HEK293 (cell line): ENCODE results near the gene CREB5.
A peak's percentile ranks its signal among the peaks of the same experiment; 100 is the strongest.

Experiments used
- CTCF ChIA-PET: fragments of 350-600 bp; formaldehyde crosslinking; extraction: SDS; loops from one replicate; lab custom pipeline; 2021; ENCODE audit warnings: antibody characterized with exemption; lab: Yijun Ruan, JAX
- POLR2A ChIA-PET: fragments of 300-600 bp; formaldehyde crosslinking; extraction: SDS; loops from one replicate; lab custom pipeline; 2020; ENCODE audit warnings: antibody characterized with exemption, inconsistent platforms; lab: Yijun Ruan, JAX
- H3K27ac ChIP-seq: fragments of 200-500 bp; sonication (Bioruptor generic); 2 replicates; pipeline ENCODE4 v1.5.1; 2014; ENCODE audit warnings: low read depth, low read length, control low read depth, inconsistent platforms; ENCODE audit errors: extremely low read depth
- H3K36me3 ChIP-seq, 2 experiments: fragments of 200-500 bp in 1 of 2; sonication (Bioruptor generic) in 1 of 2; 1 replicate in 1 of 2; 2 replicates in 1 of 2; pipeline ENCODE4 v1.5.1; 2014 to 2017; ENCODE audit warnings: inconsistent platforms in 2 of 2, low read length in 2 of 2; ENCODE audit not compliant: control insufficient read depth in 2 of 2, insufficient read depth in 1 of 2
- H3K4me1 ChIP-seq: fragments of 200-500 bp; sonication (Bioruptor generic); 2 replicates; pipeline ENCODE4 v1.5.1; 2014; ENCODE audit warnings: mild to moderate bottlenecking, low read length, inconsistent platforms; ENCODE audit not compliant: control insufficient read depth, insufficient read depth
- H3K4me3 ChIP-seq: 2 replicates; pipeline ENCODE4 v1.5.1; 2011; ENCODE audit warnings: low read depth, mild to moderate bottlenecking, control low read depth, low read length, moderate library complexity
- H3K9me3 ChIP-seq: fragments of 200-500 bp; sonication (Bioruptor generic); 2 replicates; pipeline ENCODE4 v1.5.1; 2014; ENCODE audit warnings: low read depth, low read length, inconsistent platforms; ENCODE audit not compliant: control insufficient read depth, insufficient read depth
- BCL11A ChIP-seq: fragments of 450-650 bp; formaldehyde crosslinking; IDR thresholded peaks from 2 replicates; pipeline ENCODE4 v1.5.1; 2016; ENCODE audit warnings: low read depth, missing biosample characterization, missing genetic modification characterization
- GLI2 ChIP-seq: fragments of 450-650 bp; formaldehyde crosslinking; IDR thresholded peaks from 2 replicates; pipeline ENCODE4; 2017; ENCODE audit warnings: missing biosample characterization, missing genetic modification characterization, low read depth, borderline replicate concordance
- PRDM1 ChIP-seq: fragments of 450-650 bp; formaldehyde crosslinking; IDR thresholded peaks from 2 replicates; pipeline ENCODE4; 2016; ENCODE audit warnings: missing biosample characterization, missing genetic modification characterization
- YY2 ChIP-seq: fragments of 450-650 bp; formaldehyde crosslinking; IDR thresholded peaks from 2 replicates; pipeline ENCODE4 v1.5.1; 2016; ENCODE audit warnings: missing biosample characterization, missing genetic modification characterization
- ZBTB8A ChIP-seq: fragments of 450-650 bp; formaldehyde crosslinking; IDR thresholded peaks from 2 replicates; pipeline ENCODE4 v1.5.1; 2016; ENCODE audit warnings: missing biosample characterization, missing genetic modification characterization
- ZEB2 ChIP-seq: fragments of 450-650 bp; formaldehyde crosslinking; IDR thresholded peaks from 2 replicates; pipeline ENCODE4 v1.5.1; 2016; ENCODE audit warnings: missing biosample characterization, missing genetic modification characterization
- ZFP41 ChIP-seq: fragments of 450-650 bp; formaldehyde crosslinking; IDR thresholded peaks from 2 replicates; pipeline ENCODE4 v1.5.1; 2016; ENCODE audit warnings: missing biosample characterization, missing genetic modification characterization, borderline replicate concordance
- ZIC2 ChIP-seq: fragments of 450-650 bp; formaldehyde crosslinking; IDR thresholded peaks from 2 replicates; pipeline ENCODE4 v1.5.1; 2016; ENCODE audit warnings: missing biosample characterization, missing genetic modification characterization
- ZNF112 ChIP-seq: fragments of 450-650 bp; formaldehyde crosslinking; IDR thresholded peaks from 2 replicates; pipeline ENCODE4 v1.5.0; 2017; ENCODE audit warnings: missing biosample characterization, missing genetic modification characterization
- ZNF133 ChIP-seq: fragments of 450-650 bp; formaldehyde crosslinking; IDR thresholded peaks from 2 replicates; pipeline ENCODE4 v1.5.1; 2016; ENCODE audit warnings: missing biosample characterization, missing genetic modification characterization
- ZNF140 ChIP-seq: fragments of 450-650 bp; formaldehyde crosslinking; IDR thresholded peaks from 2 replicates; pipeline ENCODE4 v1.5.1; 2016; ENCODE audit warnings: missing biosample characterization, missing genetic modification characterization
- ZNF169 ChIP-seq: fragments of 450-650 bp; formaldehyde crosslinking; IDR thresholded peaks from 2 replicates; pipeline ENCODE4 v1.5.1; 2016; ENCODE audit warnings: missing biosample characterization, missing genetic modification characterization
- ZNF174 ChIP-seq: fragments of 450-650 bp; formaldehyde crosslinking; IDR thresholded peaks from 2 replicates; pipeline ENCODE4 v1.5.0; 2017; ENCODE audit warnings: missing biosample characterization, mild to moderate bottlenecking, missing genetic modification characterization
- ZNF221 ChIP-seq: fragments of 450-650 bp; formaldehyde crosslinking; IDR thresholded peaks from 2 replicates; pipeline ENCODE4 v1.5.1; 2017; ENCODE audit warnings: missing biosample characterization, missing genetic modification characterization, borderline replicate concordance
- ZNF335 ChIP-seq: fragments of 450-650 bp; formaldehyde crosslinking; conservative IDR thresholded peaks from 2 replicates; pipeline ENCODE4 v1.5.1; 2016; ENCODE audit warnings: missing biosample characterization, missing genetic modification characterization
- ZNF341 ChIP-seq: fragments of 450-650 bp; formaldehyde crosslinking; IDR thresholded peaks from 2 replicates; pipeline ENCODE4; 2016; ENCODE audit warnings: low read depth, missing biosample characterization, missing genetic modification characterization
- ZNF426 ChIP-seq: fragments of 450-650 bp; formaldehyde crosslinking; IDR thresholded peaks from 2 replicates; pipeline ENCODE4 v1.5.1; 2017; ENCODE audit warnings: missing biosample characterization, missing genetic modification characterization, mild to moderate bottlenecking, inconsistent platforms, moderate library complexity
- ZNF560 ChIP-seq: fragments of 450-650 bp; formaldehyde crosslinking; IDR thresholded peaks from 2 replicates; pipeline ENCODE4 v1.5.1; 2017; ENCODE audit warnings: missing biosample characterization, missing genetic modification characterization, borderline replicate concordance
- ZNF585B ChIP-seq: fragments of 450-650 bp; formaldehyde crosslinking; IDR thresholded peaks from 2 replicates; pipeline ENCODE4 v1.5.1; 2016; ENCODE audit warnings: missing biosample characterization, missing genetic modification characterization
- ZNF596 ChIP-seq: fragments of 450-650 bp; IDR thresholded peaks from 2 replicates; pipeline ENCODE4 v1.5.0; 2018; ENCODE audit warnings: missing biosample characterization, mild to moderate bottlenecking, missing genetic modification characterization, moderate library complexity
- ZNF600 ChIP-seq: fragments of 450-650 bp; formaldehyde crosslinking; IDR thresholded peaks from 2 replicates; pipeline ENCODE4 v1.5.1; 2016; ENCODE audit warnings: missing biosample characterization, missing genetic modification characterization
- ZNF626 ChIP-seq: fragments of 450-650 bp; sonication (Bioruptor Pico); formaldehyde crosslinking; IDR thresholded peaks from 2 replicates; pipeline ENCODE4 v1.5.1; 2018; ENCODE audit warnings: missing biosample characterization, missing genetic modification characterization, inconsistent platforms
- ZNF629 ChIP-seq: fragments of 450-650 bp; formaldehyde crosslinking; IDR thresholded peaks from 2 replicates; pipeline ENCODE4 v1.5.1; 2017; ENCODE audit warnings: missing biosample characterization, missing genetic modification characterization
- ZNF664 ChIP-seq: fragments of 450-650 bp; formaldehyde crosslinking; IDR thresholded peaks from 2 replicates; pipeline ENCODE4 v1.5.1; 2016; ENCODE audit warnings: missing biosample characterization, missing genetic modification characterization
- TF ChIP-seq, protein P1 (sequence below): fragments of 450-650 bp; formaldehyde crosslinking; IDR thresholded peaks from 2 replicates; pipeline ENCODE4 v1.5.1; 2016; ENCODE audit warnings: missing biosample characterization, missing genetic modification characterization, low read depth
- TF ChIP-seq, protein P2 (sequence below): fragments of 450-650 bp; formaldehyde crosslinking; IDR thresholded peaks from 2 replicates; pipeline ENCODE4 v1.5.0; 2017; ENCODE audit warnings: missing biosample characterization, missing genetic modification characterization, borderline replicate concordance
- TF ChIP-seq, protein P3 (sequence below): IDR thresholded peaks from 2 replicates; pipeline ENCODE4 v1.6.1; 2011; ENCODE audit warnings: mild to moderate bottlenecking, low read depth, low read length, borderline replicate concordance
- TF ChIP-seq, protein P4 (sequence below): fragments of 450-650 bp; formaldehyde crosslinking; IDR thresholded peaks from 2 replicates; pipeline ENCODE4 v1.5.1; 2016; ENCODE audit warnings: missing biosample characterization, missing genetic modification characterization, borderline replicate concordance
- TF ChIP-seq, protein P5 (sequence below): fragments of 450-650 bp; formaldehyde crosslinking; IDR thresholded peaks from 2 replicates; pipeline ENCODE4 v1.5.1; 2016; ENCODE audit warnings: missing biosample characterization, missing genetic modification characterization

CREB5 gene

DNA sequence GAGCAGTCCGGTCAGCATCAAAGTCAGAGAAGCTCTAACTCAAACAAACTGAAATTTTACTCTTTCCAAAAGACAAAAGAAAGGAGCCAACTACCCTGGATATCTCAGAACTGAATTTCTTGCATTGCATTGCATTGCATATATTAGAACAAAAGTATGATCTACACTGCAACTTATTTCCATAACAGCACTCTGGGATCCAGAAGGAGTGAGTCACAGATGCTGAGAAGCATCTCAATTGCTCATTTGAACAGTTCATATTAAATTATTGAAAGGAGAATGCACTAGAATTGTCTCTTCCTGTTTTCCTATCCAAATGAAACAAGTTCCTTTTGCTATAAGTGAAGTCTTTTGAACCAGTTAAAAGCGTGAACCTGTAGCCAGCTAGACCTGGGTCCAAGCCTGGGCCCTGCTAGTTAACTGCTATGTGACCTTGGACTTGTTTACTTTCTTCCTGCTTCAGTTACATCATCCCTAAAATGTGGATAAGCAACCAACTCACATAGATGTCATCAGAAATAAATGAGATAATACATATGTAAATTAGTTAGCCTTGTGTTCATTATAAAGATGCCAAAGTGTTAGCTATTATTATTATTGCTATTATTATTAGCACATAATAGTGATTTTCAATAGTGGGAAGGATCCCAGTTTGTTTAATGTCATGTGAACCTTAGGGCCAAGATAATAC, 184.1 kb downstream of the CREB5 start:
- Histone ChIP-seq H3K4me1 (peaks cover 17% of the 10 kb centered on the region), H3K27ac (no peak overlapping the region), H3K36me3 (no peaks in the 10 kb centered on the region), H3K4me3 (no peak overlapping the region), H3K9me3 (no peaks in the 10 kb centered on the region)
- CTCF ChIA-PET: no interaction called here
- TF ChIP-seq ZFP41 (tag by site-specific recombination) (no peak), ZNF341 (tag by site-specific recombination) (no peak), ZNF629 (tag by site-specific recombination) (no peak), ZNF174 (no peak), ZNF426 (tag by site-specific recombination) (no peak), ZNF596 (tag by site-specific recombination) (no peak), ZNF626 (tag by site-specific recombination) (no peak), PRDM1 (tag by site-specific recombination) (no peak), ZBTB8A (tag by site-specific recombination) (no peak), ZNF560 (no peak), ZNF169 (no peak), ZNF600 (tag by site-specific recombination) (no peak), ZNF133 (no peak), ZNF664 (tag by site-specific recombination) (peak; percentile 75; the same call in 1 of the 2 replicates), ZIC2 (tag by site-specific recombination) (no peak), ZNF140 (tag by site-specific recombination) (no peak), GLI2 (tag by site-specific recombination) (no peak), ZNF112 (tag by site-specific recombination) (no peak), BCL11A (tag by site-specific recombination) (no peak), YY2 (tag by site-specific recombination) (no peak), ZNF585B (no peak), ZEB2 (tag by site-specific recombination) (peak; percentile 44; the same call in 1 of the 2 replicates), ZNF221 (tag by site-specific recombination) (no peak), ZNF335 (0 out of 2 replicates have a peak, but pooled peaks have one; percentile 9)
- TF ChIP-seq, protein P1, sequence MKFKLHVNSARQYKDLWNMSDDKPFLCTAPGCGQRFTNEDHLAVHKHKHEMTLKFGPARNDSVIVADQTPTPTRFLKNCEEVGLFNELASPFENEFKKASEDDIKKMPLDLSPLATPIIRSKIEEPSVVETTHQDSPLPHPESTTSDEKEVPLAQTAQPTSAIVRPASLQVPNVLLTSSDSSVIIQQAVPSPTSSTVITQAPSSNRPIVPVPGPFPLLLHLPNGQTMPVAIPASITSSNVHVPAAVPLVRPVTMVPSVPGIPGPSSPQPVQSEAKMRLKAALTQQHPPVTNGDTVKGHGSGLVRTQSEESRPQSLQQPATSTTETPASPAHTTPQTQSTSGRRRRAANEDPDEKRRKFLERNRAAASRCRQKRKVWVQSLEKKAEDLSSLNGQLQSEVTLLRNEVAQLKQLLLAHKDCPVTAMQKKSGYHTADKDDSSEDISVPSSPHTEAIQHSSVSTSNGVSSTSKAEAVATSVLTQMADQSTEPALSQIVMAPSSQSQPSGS (tag by site-specific recombination): peak; percentile 54; the same call in 1 of the 2 replicates
- TF ChIP-seq, protein P2, sequence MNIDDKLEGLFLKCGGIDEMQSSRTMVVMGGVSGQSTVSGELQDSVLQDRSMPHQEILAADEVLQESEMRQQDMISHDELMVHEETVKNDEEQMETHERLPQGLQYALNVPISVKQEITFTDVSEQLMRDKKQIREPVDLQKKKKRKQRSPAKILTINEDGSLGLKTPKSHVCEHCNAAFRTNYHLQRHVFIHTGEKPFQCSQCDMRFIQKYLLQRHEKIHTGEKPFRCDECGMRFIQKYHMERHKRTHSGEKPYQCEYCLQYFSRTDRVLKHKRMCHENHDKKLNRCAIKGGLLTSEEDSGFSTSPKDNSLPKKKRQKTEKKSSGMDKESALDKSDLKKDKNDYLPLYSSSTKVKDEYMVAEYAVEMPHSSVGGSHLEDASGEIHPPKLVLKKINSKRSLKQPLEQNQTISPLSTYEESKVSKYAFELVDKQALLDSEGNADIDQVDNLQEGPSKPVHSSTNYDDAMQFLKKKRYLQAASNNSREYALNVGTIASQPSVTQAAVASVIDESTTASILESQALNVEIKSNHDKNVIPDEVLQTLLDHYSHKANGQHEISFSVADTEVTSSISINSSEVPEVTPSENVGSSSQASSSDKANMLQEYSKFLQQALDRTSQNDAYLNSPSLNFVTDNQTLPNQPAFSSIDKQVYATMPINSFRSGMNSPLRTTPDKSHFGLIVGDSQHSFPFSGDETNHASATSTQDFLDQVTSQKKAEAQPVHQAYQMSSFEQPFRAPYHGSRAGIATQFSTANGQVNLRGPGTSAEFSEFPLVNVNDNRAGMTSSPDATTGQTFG (tag by site-specific recombination): no peak
- TF ChIP-seq, protein P3, sequence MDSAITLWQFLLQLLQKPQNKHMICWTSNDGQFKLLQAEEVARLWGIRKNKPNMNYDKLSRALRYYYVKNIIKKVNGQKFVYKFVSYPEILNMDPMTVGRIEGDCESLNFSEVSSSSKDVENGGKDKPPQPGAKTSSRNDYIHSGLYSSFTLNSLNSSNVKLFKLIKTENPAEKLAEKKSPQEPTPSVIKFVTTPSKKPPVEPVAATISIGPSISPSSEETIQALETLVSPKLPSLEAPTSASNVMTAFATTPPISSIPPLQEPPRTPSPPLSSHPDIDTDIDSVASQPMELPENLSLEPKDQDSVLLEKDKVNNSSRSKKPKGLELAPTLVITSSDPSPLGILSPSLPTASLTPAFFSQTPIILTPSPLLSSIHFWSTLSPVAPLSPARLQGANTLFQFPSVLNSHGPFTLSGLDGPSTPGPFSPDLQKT: no peak
- TF ChIP-seq, protein P4, sequence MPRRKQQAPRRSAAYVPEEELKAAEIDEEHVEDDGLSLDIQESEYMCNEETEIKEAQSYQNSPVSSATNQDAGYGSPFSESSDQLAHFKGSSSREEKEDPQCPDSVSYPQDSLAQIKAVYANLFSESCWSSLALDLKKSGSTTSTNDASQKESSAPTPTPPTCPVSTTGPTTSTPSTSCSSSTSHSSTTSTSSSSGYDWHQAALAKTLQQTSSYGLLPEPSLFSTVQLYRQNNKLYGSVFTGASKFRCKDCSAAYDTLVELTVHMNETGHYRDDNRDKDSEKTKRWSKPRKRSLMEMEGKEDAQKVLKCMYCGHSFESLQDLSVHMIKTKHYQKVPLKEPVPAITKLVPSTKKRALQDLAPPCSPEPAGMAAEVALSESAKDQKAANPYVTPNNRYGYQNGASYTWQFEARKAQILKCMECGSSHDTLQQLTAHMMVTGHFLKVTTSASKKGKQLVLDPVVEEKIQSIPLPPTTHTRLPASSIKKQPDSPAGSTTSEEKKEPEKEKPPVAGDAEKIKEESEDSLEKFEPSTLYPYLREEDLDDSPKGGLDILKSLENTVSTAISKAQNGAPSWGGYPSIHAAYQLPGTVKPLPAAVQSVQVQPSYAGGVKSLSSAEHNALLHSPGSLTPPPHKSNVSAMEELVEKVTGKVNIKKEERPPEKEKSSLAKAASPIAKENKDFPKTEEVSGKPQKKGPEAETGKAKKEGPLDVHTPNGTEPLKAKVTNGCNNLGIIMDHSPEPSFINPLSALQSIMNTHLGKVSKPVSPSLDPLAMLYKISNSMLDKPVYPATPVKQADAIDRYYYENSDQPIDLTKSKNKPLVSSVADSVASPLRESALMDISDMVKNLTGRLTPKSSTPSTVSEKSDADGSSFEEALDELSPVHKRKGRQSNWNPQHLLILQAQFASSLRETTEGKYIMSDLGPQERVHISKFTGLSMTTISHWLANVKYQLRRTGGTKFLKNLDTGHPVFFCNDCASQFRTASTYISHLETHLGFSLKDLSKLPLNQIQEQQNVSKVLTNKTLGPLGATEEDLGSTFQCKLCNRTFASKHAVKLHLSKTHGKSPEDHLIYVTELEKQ: no peak
- TF ChIP-seq, protein P5, sequence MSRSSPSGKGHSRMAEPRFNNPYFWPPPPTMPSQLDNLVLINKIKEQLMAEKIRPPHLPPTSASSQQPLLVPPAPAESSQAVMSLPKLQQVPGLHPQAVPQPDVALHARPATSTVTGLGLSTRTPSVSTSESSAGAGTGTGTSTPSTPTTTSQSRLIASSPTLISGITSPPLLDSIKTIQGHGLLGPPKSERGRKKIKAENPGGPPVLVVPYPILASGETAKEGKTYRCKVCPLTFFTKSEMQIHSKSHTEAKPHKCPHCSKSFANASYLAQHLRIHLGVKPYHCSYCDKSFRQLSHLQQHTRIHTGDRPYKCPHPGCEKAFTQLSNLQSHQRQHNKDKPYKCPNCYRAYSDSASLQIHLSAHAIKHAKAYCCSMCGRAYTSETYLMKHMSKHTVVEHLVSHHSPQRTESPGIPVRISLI (tag by site-specific recombination): no peak
- TF ChIP-seq, all 188 proteins: peak for 4
- POLR2A ChIA-PET: no interaction called here
